ENCODE measurements around the gene DIS3L2. TPM values are rescaled to one million over a fixed set of nuclear protein-coding genes. Genes with fewer than 3 reads are reported as not detected.

DIS3L2 gene
- total RNA-seq, 1 donor, result 24.9 TPM

DNA sequence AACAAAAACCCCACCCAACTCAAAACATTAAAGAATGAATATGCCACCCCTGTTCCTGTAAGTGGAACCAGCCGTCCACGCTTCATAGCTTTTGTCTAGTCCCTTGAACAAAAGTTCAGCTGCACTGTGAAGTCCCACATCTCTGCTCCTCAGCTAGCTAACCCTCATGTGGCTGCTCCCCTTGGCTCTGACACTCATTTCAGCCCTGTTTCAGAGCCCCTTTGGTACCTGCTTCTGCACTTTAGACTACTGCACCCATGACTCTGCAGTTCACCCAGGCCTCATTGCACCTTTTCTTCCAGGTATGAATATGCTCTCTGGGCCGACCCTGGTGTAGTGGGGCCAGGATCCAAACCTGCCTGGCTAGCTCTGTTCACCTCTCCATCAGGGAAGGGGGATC is 155.3 kb downstream of the DIS3L2 start:
- no peak overlapping the region for H3K4me3 ChIP-seq (ENCODE audit: low read depth, low read length)
- TF ChIP-seq, protein P1, sequence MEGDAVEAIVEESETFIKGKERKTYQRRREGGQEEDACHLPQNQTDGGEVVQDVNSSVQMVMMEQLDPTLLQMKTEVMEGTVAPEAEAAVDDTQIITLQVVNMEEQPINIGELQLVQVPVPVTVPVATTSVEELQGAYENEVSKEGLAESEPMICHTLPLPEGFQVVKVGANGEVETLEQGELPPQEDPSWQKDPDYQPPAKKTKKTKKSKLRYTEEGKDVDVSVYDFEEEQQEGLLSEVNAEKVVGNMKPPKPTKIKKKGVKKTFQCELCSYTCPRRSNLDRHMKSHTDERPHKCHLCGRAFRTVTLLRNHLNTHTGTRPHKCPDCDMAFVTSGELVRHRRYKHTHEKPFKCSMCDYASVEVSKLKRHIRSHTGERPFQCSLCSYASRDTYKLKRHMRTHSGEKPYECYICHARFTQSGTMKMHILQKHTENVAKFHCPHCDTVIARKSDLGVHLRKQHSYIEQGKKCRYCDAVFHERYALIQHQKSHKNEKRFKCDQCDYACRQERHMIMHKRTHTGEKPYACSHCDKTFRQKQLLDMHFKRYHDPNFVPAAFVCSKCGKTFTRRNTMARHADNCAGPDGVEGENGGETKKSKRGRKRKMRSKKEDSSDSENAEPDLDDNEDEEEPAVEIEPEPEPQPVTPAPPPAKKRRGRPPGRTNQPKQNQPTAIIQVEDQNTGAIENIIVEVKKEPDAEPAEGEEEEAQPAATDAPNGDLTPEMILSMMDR (IDR thresholded peaks at IDR 0.05; ENCODE audit: insufficient read depth, low read length), result no peak
- no peak for DNase-seq (ENCODE audit: low read depth)

GRCh38 chr2:232117413-232117812 is 155.9 kb downstream of the DIS3L2 start:
- no peak overlapping the region for H3K4me3 ChIP-seq (ENCODE audit: low read depth, low read length)
- TF ChIP-seq, protein P1 (IDR thresholded peaks at IDR 0.05; ENCODE audit: insufficient read depth, low read length), result no peak
- no peak for DNase-seq (ENCODE audit: low read depth)

DNA sequence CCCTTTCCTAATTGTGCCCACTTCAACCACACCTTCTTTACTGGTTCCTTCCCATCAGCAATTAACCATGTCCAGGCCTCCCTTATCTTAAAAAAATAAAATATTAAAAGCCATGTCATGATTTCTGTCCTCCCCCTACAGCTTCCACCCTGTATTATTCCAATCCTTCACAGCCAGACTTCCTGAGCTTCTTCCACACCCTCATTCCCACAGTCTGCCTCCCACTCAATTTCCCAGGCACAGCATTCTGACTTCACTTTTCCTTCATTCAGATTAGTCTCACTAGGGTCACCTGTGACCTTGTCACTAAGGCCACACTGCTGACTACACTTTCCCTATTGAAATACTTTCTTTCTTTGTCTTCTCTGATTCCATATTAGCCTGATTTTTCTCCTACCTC is 159.4 kb downstream of the DIS3L2 start:
- TF ChIP-seq, protein P1 (IDR thresholded peaks at IDR 0.05; ENCODE audit: insufficient read depth, low read length), result no peak
- no peak overlapping the region for H3K4me3 ChIP-seq (ENCODE audit: low read depth, low read length)
- no peak for DNase-seq (ENCODE audit: low read depth)

DNA sequence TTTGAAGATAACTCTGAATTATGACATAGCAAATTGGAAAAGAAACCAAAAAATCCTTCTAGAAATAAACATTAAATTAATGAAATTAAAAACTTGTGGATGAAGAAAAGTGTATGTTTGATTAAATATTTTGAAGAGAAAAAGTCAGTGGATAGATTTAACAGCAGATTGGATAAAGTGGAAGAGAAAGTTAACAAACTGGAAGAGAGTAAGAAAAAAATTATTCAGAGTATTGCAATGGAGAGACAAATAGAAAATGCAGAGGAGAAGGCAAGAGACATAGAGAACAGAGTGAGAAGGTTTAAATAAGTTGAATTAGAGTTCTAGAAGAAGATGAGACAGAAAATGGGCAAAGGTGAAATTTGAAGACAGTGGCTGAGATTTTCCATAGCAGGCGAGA is 162.8 kb downstream of the DIS3L2 start:
- H3K4me3 ChIP-seq (ENCODE audit: low read depth, low read length), result no peak overlapping the region
- DNase-seq (ENCODE audit: low read depth), result no peak
- TF ChIP-seq, protein P1 (IDR thresholded peaks at IDR 0.05; ENCODE audit: insufficient read depth, low read length), result no peak

DNA sequence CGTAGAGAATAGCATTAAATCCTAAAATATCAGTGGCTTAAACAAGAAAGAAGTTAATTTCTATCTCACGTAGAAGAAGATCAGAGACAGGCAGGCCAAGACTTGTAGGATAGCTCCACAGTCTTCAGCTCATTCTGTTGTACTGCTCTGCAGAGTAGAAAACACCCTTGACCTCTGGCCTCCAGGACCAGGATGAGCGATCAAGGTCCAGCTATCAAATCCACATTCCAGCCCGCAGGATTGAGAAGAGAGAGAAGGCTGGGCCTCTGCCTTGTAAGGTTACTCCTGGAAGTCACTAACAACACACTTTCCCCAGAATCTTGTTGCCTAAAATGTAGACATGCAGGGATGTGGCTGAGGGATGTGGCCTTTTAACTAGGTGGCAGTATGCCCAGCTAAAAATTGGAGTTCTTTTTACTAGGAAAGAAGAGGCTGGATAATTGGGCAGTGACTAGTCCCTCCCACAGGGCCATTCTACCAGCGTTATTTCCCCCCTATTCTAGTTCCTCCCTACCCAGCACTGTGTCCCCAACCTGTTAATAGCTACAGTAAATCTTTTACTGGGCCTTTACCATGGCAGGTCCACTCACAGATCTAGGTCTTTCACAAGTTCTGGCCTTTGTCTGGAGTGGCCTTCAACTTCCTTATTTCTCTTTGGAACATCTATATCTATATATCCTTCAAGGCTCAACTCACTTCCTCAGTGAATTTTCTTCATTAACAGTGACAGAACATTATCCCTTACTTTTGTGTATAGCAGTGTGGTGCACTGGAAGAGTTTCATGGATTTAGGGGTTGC is 165.0 kb downstream of the DIS3L2 start:
- TF ChIP-seq, protein P1 (IDR thresholded peaks at IDR 0.05; ENCODE audit: insufficient read depth, low read length), result no peak
- DNase-seq (ENCODE audit: low read depth), result no peak
- no peak overlapping the region for H3K4me3 ChIP-seq (ENCODE audit: low read depth, low read length)

DNA sequence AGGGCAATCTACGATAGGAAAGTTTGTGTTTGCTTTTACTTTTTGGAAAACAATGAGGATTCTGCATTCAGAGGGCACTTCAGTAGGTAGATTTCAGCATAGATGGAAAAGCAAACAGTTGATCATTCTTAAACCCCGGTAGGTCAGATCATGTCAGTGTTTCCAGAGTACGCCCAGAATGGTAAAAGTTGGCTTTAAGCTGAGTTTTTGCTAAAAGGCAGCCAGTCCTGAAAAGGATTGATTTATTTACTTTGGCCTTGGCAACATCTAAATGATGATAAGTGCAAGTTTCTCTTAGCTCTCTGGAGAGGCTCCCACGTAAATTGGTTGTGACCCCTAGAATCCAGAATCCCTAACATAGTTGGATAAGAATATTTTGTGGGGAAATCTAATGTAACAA is 168.0 kb downstream of the DIS3L2 start:
- DNase-seq (ENCODE audit: low read depth), result peak; percentile 74
- no peak overlapping the region for H3K4me3 ChIP-seq (ENCODE audit: low read depth, low read length)
- TF ChIP-seq, protein P1 (IDR thresholded peaks at IDR 0.05; ENCODE audit: insufficient read depth, low read length), result no peak

GRCh38 chr2:232132181-232132580 is 170.7 kb downstream of the DIS3L2 start:
- no peak for DNase-seq (ENCODE audit: low read depth)
- H3K4me3 ChIP-seq (ENCODE audit: low read depth, low read length), result no peak overlapping the region
- TF ChIP-seq, protein P1 (IDR thresholded peaks at IDR 0.05; ENCODE audit: insufficient read depth, low read length), result no peak

Measured in fibroblast of the aortic adventitia (primary cell).